IMR-90 (cell line): Measurements from ENCODE around the gene AMPD1. TPM values are rescaled to one million over a fixed set of nuclear protein-coding genes. Genes with fewer than 3 reads are reported as not detected.

Source experiments
- ATAC-seq: fragments of 200-7000 bp; cut with Tn5 transposase; 2 replicates; pipeline ENCODE4 v1.9.1; 2020; ENCODE audit warnings: low read depth, mild to moderate bottlenecking, moderate library complexity
- BruUV-seq: library from RNA; stranded (reverse); fragments of 400-500 nt; replicated peaks from 2 replicates; lab custom pipeline; 2021; lab: Mats Ljungman, UMichigan
- CTCF ChIA-PET: fragments of 300-600 bp; formaldehyde crosslinking; extraction: SDS; loops from one replicate; lab custom pipeline; 2021; ENCODE audit warnings: antibody characterized with exemption; lab: Yijun Ruan, JAX
- POLR2A ChIA-PET: fragments of 300-600 bp; sonication (Branson Sonifier 250); formaldehyde crosslinking; loops from one replicate; lab custom pipeline; 2022; ENCODE audit warnings: antibody characterized with exemption; ENCODE audit not compliant: unreplicated experiment; lab: Charles Lee
- DNase-seq: peaks from one replicate; pipeline ENCODE4 v3.0.0; 2013
- H2AFZ ChIP-seq: replicated peaks from 2 replicates; pipeline ENCODE3; 2013; ENCODE audit warnings: low read length, mild to moderate bottlenecking; ENCODE audit not compliant: poor library complexity
- H2AK5ac ChIP-seq: 2 replicates; pipeline ENCODE4 v1.6.1; 2013; ENCODE audit warnings: low read depth, low read length, inconsistent platforms
- H2AK9ac ChIP-seq: replicated peaks from 2 replicates; pipeline ENCODE3; 2013; ENCODE audit warnings: mild to moderate bottlenecking, low read depth, low read length, moderate library complexity; ENCODE audit not compliant: poor library complexity
- H2BK120ac ChIP-seq: 2 replicates; pipeline ENCODE4 v1.6.1; 2013; ENCODE audit warnings: low read depth, low read length, inconsistent platforms
- H2BK15ac ChIP-seq: 3 replicates; pipeline ENCODE4 v1.6.1; 2013; ENCODE audit warnings: low read depth, low read length, inconsistent platforms
- H2BK20ac ChIP-seq: 2 replicates; pipeline ENCODE4 v1.6.1; 2013; ENCODE audit warnings: low read depth, mild to moderate bottlenecking, inconsistent platforms, low read length, moderate library complexity
- H2BK5ac ChIP-seq: 2 replicates; pipeline ENCODE4 v1.6.1; 2013; ENCODE audit warnings: mild to moderate bottlenecking, low read depth, low read length, inconsistent platforms; ENCODE audit not compliant: poor library complexity, severe bottlenecking
- H3K14ac ChIP-seq: replicated peaks from 2 replicates; pipeline ENCODE4 v1.6.1; 2013; ENCODE audit warnings: low read depth, low read length, inconsistent platforms
- H3K18ac ChIP-seq: 2 replicates; pipeline ENCODE4 v1.6.1; 2013; ENCODE audit warnings: low read depth, low read length, control low read depth
- H3K23ac ChIP-seq: 2 replicates; pipeline ENCODE4 v1.6.1; 2013; ENCODE audit warnings: low read depth, low read length, inconsistent platforms
- H3K27ac ChIP-seq: 2 replicates; pipeline ENCODE4 v1.5.1; 2013; ENCODE audit warnings: mild to moderate bottlenecking, control low read depth, low read length; ENCODE audit not compliant: insufficient read depth
- H3K27me3 ChIP-seq: 2 replicates; pipeline ENCODE4 v1.6.1; 2013; ENCODE audit warnings: low read length; ENCODE audit not compliant: control insufficient read depth, insufficient read depth
- H3K36me3 ChIP-seq: 2 replicates; pipeline ENCODE4 v1.6.1; 2013; ENCODE audit warnings: low read length, mixed read lengths; ENCODE audit not compliant: control insufficient read depth, insufficient read depth
- H3K4ac ChIP-seq: 2 replicates; pipeline ENCODE4 v1.6.1; 2013; ENCODE audit warnings: low read depth, low read length, inconsistent platforms
- H3K4me1 ChIP-seq: 2 replicates; pipeline ENCODE4 v1.6.1; 2013; ENCODE audit warnings: low read length, mixed read lengths; ENCODE audit not compliant: control insufficient read depth, insufficient read depth
- H3K4me2 ChIP-seq: 2 replicates; pipeline ENCODE4 v1.6.1; 2013; ENCODE audit warnings: low read depth, mild to moderate bottlenecking, control low read depth, low read length, moderate library complexity
- H3K4me3 ChIP-seq: 2 replicates; pipeline ENCODE4 v1.5.1; 2013; ENCODE audit warnings: low read depth, mild to moderate bottlenecking, control low read depth, low read length, moderate library complexity; ENCODE audit not compliant: insufficient read depth
- H3K56ac ChIP-seq: 2 replicates; pipeline ENCODE4 v1.6.1; 2013; ENCODE audit warnings: low read length, inconsistent platforms; ENCODE audit not compliant: insufficient read depth; ENCODE audit errors: extremely low read depth
- H3K79me1 ChIP-seq, 2 experiments: 2 replicates each; pipeline ENCODE4 v1.6.1; 2013; ENCODE audit warnings: low read length in 2 of 2, inconsistent platforms in 1 of 2, low read depth in 1 of 2
- H3K9ac ChIP-seq: 2 replicates; pipeline ENCODE4 v1.6.1; 2013; ENCODE audit warnings: low read depth, low read length, control low read depth
- H3K9me1 ChIP-seq: 2 replicates; pipeline ENCODE4 v1.6.1; 2013; ENCODE audit warnings: low read length, inconsistent platforms; ENCODE audit not compliant: insufficient read depth
- H3K9me3 ChIP-seq: 2 replicates; pipeline ENCODE4 v1.6.1; 2013; ENCODE audit warnings: low read length; ENCODE audit not compliant: control insufficient read depth, insufficient read depth
- H4K20me1 ChIP-seq: 2 replicates; pipeline ENCODE4 v1.6.1; 2013; ENCODE audit warnings: low read length, inconsistent platforms; ENCODE audit not compliant: insufficient read depth
- H4K5ac ChIP-seq: 2 replicates; pipeline ENCODE4 v1.6.1; 2013; ENCODE audit warnings: mild to moderate bottlenecking, low read depth, low read length, control low read depth
- H4K8ac ChIP-seq, 2 experiments: 2 replicates each; pipeline ENCODE4 v1.6.1; 2013; ENCODE audit warnings: low read depth in 2 of 2, low read length in 2 of 2, control low read depth in 1 of 2, inconsistent platforms in 1 of 2
- H4K91ac ChIP-seq: 2 replicates; pipeline ENCODE4 v1.6.1; 2013; ENCODE audit warnings: low read depth, low read length, inconsistent platforms; ENCODE audit not compliant: insufficient read depth
- CHD1 ChIP-seq: IDR thresholded peaks from 2 replicates; pipeline ENCODE4 v1.6.1; 2012; ENCODE audit warnings: low read depth, low read length, improper control_type of control experiment
- ELK1 ChIP-seq: fragments of 150-350 bp; IDR thresholded peaks from 2 replicates; pipeline ENCODE4 v1.6.1; 2016; ENCODE audit warnings: low read depth, mild to moderate bottlenecking, low read length, moderate library complexity, borderline replicate concordance
- FOS ChIP-seq: fragments of 150-350 bp; IDR thresholded peaks from 2 replicates; pipeline ENCODE4 v1.6.1; 2016; ENCODE audit warnings: low read depth, low read length
- MAFK ChIP-seq: IDR thresholded peaks from 2 replicates; pipeline ENCODE4 v1.6.1; 2012; ENCODE audit warnings: low read depth, low read length, improper control_type of control experiment
- MAZ ChIP-seq: IDR thresholded peaks from 2 replicates; pipeline ENCODE4 v1.6.1; 2012; ENCODE audit warnings: low read depth, mild to moderate bottlenecking, low read length, improper control_type of control experiment, moderate library complexity, borderline replicate concordance
- MXI1 ChIP-seq: IDR thresholded peaks from 2 replicates; pipeline ENCODE4 v1.6.1; 2012; ENCODE audit warnings: low read depth, mild to moderate bottlenecking, low read length, moderate library complexity, borderline replicate concordance
- NFE2L2 ChIP-seq: fragments of 150-350 bp; IDR thresholded peaks from 2 replicates; pipeline ENCODE4 v1.6.1; 2016; ENCODE audit warnings: low read depth, mild to moderate bottlenecking, low read length
- POLR2A ChIP-seq: IDR thresholded peaks from 2 replicates; pipeline ENCODE4 v1.6.1; 2012; ENCODE audit warnings: mild to moderate bottlenecking, low read depth, low read length
- RAD21 ChIP-seq: IDR thresholded peaks from 2 replicates; pipeline ENCODE4 v1.6.1; 2012; ENCODE audit warnings: low read length, improper control_type of control experiment
- RCOR1 ChIP-seq: IDR thresholded peaks from 2 replicates; pipeline ENCODE4 v1.6.1; 2012; ENCODE audit warnings: mild to moderate bottlenecking, low read length, improper control_type of control experiment; ENCODE audit not compliant: insufficient replicate concordance
- RFX5 ChIP-seq: IDR thresholded peaks from 2 replicates; pipeline ENCODE4 v1.8.0; 2012; ENCODE audit warnings: low read depth, mild to moderate bottlenecking, low read length, moderate library complexity
- SMC3 ChIP-seq: fragments of 150-350 bp; IDR thresholded peaks from 2 replicates; pipeline ENCODE4 v1.6.1; 2016; ENCODE audit warnings: low read depth, mild to moderate bottlenecking, antibody characterized with exemption, low read length, moderate library complexity
- USF2 ChIP-seq: fragments of 150-350 bp; IDR thresholded peaks from 2 replicates; pipeline ENCODE4 v1.6.1; 2017; ENCODE audit warnings: mild to moderate bottlenecking, antibody characterized with exemption, low read length, low read depth
- WGBS, 2 experiments: methylation state at CpG; one replicate each; pipeline versions ENCODE4 v1.1.5 to v1.1.7; 2013; ENCODE audit warnings: missing lambda C conversion rate in 2 of 2; ENCODE audit not compliant: insufficient read length in 1 of 2; ENCODE audit errors: extremely low coverage in 2 of 2; 5-methylcytosine and 5-hydroxymethylcytosine counted together
- dilution Hi-C: fragments of 300-500 bp; cut with HindIII; formaldehyde crosslinking; loops from one replicate; pipeline ENCODE4 v1.14.3; 2018; ENCODE audit warnings: low sequenced_read_pairs; ENCODE audit not compliant: unreplicated experiment
- in situ Hi-C: fragments of 300-500 bp; cut with MboI; formaldehyde crosslinking; loops from 3 replicates; pipeline ENCODE4 v1.14.3; 2019; ENCODE audit warnings: low sequenced_read_pairs, inconsistent platforms, mixed read lengths
- intact Hi-C: fragments of 100-400 bp; cut with micrococcal nuclease; formaldehyde crosslinking; loops from 2 replicates; pipeline ENCODE4 v1.10.0; 2022
- polyA plus RNA-seq, 3 experiments: library from polyadenylated mRNA; depleted of rRNA; stranded (reverse); fragments of >200 nt; gene quantifications; 2 replicates each; pipeline ENCODE4 v1.2.3, GENCODE V29; 2012; ENCODE audit warnings: low replicate concordance in 1 of 3
- total RNA-seq: library from RNA; depleted of rRNA; stranded (reverse); fragments of >200 nt; gene quantifications from 2 replicates; pipeline ENCODE4 v1.2.3, GENCODE V29; 2012

Gene AMPD1
- total and polyA plus RNA-seq, 2 of the 4 experiments (the other 2 are of a cell fraction), result not detected

- Histone ChIP-seq H3K4me1 (no peaks in the 10 kb centered on the region), H3K79me1 (no peaks in the 10 kb centered on the region), H2BK20ac (no peak overlapping the region), H3K56ac (no peak overlapping the region), H4K91ac (no peak overlapping the region), H2AK5ac (no peak overlapping the region), H3K14ac (0 out of 2 replicates have a peak overlapping the region, but pooled peaks have one; percentile 30), H2AFZ (peak overlapping the region; percentile 96), H2BK5ac (peak overlapping the region; percentile 35), H3K9me3 (no peaks in the 10 kb centered on the region), H3K4me3 (peak overlapping the region; percentile 92), H4K8ac (peak overlapping the region in 1 of 2 experiments; percentile 29; a peak in 1 of 4 replicates), H3K18ac (no peak overlapping the region), H3K4ac (peak overlapping the region; percentile 40; the same call in 1 of the 2 replicates), H3K9ac (peak overlapping the region; percentile 50; the same call in 1 of the 2 replicates), H3K4me2 (peak overlapping the region; percentile 97), H4K20me1 (no peaks in the 10 kb centered on the region), H2BK15ac (no peak overlapping the region), H2BK120ac (peak overlapping the region; percentile 9; the same call in 1 of the 2 replicates), H3K9me1 (0 out of 2 replicates have a peak, but pooled peaks cover 3% of the 10 kb centered on the region), H4K5ac (no peak overlapping the region), H2AK9ac (peak overlapping the region; percentile 45), H3K27me3 (peaks cover 5% of the 10 kb centered on the region), H3K36me3 (no peaks in the 10 kb centered on the region), H3K27ac (no peak overlapping the region), H3K23ac (peak overlapping the region; percentile 34; the same call in 1 of the 2 replicates)
- DNase-seq (peak; percentile 80), ATAC-seq (peak; percentile 99)
- ChIA-PET POLR2A (no interaction called here), CTCF (interaction anchor here (0.6 kb wide), 1 partner anchor 50 kb away, joined by 4 read pairs; no protein-coding TSS in a partner anchor)
- dilution Hi-C loops, result no loop called here
- in situ Hi-C loops, result no loop called here
- intact Hi-C loops, result loop anchor here (2.0 kb wide), 3 partner anchors 90 to 692 kb away; partner anchors contain the start of genes BCAS2 and OLFML3
- no TSS peak for BruUV-seq
- 0% methylated on average over 5 of the region's 45 CpGs; no CpG with 5 or more reads in 1 of the 2 experiments for WGBS, 2 experiments
- TF ChIP-seq RFX5 (no peak), USF2 (no peak), FOS (no peak), RCOR1 (no peak), MXI1 (no peak), MAZ (peak; percentile 54; the same call in 1 of the 2 replicates), ELK1 (no peak), NFE2L2 (no peak), MAFK (no peak), CHD1 (no peak), SMC3 (no peak), RAD21 (no peak), POLR2A (peak; percentile 59; the same call in 1 of the 2 replicates)
These were observed 25.0 kb downstream of the AMPD1 start for GRCh38 chr1:114670083-114671010.
